Fibroblast of skin of left quadriceps (primary cell): Measurements from ENCODE around the gene GALNT11.
"Not testable (repeated sequence)": the region's sequence is repeated elsewhere in the genome, so short reads cannot be mapped to it uniquely, and the experiment has no call there.

ENCODE experiments used
- DNase-seq, 2 experiments: peaks; one replicate each; pipeline ENCODE4 v3.0.0-alpha.2; 2013; ENCODE audit warnings: low read depth in 2 of 2

Gene GALNT11

DNA sequence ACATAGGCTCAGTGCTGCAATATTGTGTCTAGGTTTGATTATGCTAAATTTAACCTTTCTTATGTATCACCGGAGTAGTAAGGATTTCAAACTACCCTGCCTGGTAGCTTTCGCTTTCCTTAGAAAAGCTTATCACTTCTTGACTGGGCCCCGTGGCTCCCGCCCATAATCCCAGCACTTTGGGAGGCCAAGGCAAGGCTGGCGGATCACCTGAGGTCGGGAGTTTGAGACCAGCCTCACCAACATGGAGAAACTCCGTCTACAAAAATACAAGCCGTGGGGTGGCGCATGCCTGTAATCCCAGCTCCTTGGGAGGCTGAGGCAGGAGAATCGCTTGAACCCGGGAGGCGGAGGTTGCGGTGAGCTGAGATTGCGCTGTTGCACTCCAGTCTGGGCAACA lies 49.9 kb downstream of the GALNT11 start:
- DNase-seq = not testable (repeated sequence)

DNA sequence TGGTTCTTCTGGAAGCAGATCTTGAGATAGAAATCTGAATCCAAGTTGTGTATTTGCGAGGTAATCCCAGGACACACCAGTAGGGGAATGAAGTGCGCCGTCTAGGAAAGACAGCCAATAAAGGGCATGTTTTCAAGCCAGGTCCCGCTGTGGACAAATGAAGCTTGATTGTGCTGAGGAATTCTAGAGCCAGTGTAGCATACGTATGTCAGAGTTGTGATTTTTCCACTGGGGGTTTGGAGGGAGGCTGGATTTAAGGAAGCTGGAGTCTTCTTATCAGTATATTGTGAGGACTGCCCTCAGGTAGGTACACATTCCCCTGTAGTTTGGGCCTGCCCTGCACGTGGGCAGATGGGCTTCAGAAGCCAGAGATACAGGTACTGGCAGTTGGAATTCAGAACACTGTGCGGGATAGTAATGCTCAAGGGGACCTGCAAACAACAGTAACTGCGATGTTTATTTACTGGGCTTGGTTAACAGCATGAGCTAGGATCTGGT lies 50.9 kb downstream of the GALNT11 start:
- no peak for DNase-seq

DNA sequence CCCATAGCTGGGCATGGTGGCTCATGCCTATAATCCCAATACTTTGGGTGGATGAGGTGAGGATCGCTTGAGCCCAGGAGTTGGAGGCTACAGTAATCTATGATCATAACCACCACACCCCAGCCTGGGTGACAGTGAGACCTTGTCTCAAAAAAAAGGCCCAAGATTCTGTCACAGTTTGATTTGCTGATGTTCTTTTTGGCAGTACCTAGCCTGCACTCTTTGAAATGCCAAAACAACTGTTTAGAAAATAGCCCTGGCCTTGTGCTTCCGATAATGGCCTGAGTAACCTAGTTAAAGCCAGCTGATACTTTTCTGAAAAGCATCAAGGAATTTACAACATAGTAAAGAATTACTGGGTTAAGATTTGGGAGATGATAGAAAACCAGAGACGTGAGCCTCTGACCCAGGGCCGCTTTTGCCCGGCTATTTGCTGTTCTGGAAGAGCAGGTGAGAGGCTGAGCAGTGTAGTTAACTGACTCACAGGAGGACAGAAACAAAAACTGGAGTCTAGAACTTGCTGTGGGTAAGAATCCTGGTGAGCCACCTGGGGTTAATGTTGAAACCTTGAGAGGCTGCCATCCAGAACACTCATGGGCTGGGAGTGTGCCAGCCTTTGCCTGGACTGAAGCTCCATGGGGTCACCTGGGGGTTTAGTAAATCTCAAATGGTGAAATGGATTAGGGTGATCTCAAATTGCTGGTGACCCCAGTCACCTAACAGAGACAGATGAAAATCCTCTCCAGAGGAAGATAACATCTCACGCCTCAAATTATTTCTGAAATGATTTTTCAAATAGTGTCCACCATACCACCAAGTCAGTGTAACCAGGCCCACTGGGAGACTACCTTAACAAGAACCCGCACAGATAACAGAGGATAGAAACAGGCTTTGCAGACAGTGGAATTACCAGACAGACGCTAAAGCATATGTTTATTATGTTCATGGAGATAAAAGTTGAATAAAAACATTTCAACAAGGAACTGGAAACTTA lies 51.8 kb downstream of the GALNT11 start:
- no peak for DNase-seq

DNA sequence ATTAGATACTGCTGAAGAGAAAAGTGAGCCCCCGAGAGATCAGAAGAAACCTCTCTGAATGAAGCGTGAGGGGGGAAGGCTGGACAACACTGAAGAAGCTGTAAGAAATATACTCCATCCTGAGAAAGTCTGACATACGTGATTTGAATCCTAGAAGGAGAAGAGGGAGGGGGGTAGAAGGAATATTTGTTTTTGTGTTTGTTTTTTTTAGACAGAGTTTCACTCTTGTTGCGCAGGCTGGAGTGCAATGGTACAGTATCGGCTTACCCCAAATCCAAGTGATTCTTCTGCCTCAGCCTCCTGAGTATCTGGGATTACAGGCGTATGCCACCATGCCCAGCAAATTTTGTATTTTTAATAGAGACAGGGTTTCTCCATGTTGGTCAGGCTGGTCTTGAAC lies 52.6 kb downstream of the GALNT11 start:
- DNase-seq = no peak

DNA sequence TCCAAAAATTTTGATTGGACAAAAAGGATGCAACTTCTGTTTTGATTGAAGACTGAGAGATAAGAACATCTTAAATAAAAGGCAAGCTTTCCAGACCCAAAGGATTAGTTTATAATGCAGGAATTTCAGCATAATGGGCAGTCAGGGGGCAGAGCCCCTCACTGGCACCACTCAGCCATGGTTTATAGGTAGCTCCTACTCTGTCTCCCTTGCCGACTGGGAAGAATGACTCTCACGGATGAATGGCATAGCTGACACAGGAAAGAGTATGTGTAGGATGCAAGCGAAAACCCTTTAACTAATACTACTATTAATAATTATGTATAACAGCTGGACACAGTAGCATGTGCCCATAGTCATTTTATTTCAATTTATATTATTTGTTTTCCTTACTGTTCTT lies 53.3 kb downstream of the GALNT11 start:
- no peak for DNase-seq

DNA sequence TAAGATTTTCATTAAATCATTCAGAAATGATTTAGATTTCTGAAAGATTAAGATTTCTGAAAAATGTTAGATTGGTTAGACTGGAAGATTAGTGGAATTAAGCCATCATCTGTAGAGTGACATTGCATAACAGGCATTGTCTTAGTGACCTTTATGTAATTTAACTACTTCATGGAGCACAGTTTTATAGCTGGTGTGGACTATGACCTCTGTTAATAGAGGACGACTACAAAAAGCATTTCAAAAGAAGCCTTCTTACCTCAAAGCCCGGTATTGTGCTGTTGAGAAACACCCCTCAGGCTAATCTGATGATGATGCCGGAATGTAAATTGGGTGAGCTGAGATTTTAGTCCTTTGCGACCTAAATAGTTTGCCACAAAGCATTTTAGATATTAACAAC lies 55.6 kb downstream of the GALNT11 start:
- no peak for DNase-seq

DNA sequence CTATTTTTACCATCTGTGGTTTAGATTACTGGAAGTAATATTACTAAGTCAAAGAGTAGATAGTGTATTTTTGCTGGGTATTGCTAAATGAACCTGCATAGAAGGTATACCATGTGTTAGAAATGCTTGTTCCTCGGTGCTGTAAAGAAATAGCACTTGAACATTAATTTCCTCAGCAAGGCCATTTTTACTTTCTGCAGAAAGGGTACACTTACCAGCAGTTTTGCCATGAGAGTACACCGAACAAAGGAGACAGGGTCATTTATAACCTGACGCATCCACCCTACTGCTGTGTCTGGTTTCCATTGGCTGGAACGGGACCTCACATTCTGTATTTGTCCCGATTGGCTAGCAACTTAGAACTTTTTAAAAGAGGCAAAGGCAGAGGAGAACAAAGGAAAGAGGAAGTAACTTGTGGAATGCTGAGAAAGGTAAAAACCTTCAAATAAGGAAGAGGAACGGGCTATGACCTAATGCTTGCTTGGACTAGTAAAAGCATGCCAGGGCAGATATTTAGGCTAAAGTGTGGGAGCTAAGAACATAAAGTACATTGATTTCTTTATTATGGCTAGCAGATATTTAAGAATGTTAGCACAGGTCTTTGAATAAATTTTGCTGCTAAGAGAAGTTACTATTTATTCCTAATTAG lies 56.7 kb downstream of the GALNT11 start:
- not testable (repeated sequence) for DNase-seq

DNA sequence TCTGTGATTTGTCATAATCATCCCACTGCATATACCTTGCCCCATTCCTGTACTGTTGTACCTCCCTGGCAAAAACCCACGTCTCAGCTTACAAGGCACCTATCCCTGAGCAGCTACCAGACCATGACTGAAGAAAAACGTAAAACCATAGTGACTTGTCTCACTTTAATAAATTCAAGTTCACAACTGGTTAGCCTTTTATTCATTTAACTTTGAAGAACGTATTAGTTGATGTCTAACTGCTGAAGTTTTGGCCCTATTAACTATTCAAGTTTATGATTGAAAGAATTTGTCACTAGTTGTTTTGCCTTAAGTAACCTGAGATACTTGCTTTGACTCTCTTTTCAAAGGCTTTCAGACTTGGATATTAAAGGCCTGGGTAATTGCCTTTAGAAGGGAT lies 59.7 kb downstream of the GALNT11 start:
- DNase-seq = no peak

DNA sequence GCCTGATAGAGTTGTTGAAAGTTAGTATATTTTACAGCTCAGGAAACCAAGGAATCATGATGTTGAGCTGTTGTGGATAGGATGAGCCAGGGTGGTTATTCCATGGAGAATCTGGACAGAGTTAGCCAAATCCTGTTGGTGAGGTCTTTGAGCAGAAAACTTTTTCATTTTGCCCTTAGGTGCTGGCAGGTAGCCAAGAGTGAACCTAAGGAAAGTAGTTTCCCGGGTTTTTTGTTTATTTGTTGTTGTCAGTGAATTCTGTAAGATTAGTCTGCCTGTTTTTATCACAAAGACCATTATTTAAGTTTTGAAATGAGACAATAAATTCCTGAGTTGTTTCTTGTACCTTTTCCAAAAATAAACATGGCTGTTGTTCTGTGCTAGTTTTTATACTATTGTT lies 61.0 kb downstream of the GALNT11 start:
- no peak for DNase-seq

DNA sequence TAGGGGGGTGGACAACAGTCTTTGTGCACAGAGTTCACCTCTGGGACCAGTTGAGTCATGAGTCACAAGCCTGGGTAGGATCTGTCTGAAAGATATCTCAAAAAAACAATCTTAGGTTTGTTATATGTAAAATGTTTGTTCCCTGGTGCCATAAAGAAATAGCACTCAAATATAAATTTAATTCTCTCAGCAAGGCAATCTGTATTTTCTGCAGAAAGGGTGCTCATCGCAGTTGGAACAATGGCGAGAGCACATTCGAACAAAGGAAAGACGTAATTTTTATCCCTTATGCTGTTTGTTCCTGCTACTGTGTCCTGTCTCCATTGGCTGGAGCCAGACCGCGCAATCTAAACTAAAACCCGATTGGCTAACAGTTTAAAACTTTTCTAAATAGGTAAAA lies 63.7 kb downstream of the GALNT11 start:
- DNase-seq = no peak

DNA sequence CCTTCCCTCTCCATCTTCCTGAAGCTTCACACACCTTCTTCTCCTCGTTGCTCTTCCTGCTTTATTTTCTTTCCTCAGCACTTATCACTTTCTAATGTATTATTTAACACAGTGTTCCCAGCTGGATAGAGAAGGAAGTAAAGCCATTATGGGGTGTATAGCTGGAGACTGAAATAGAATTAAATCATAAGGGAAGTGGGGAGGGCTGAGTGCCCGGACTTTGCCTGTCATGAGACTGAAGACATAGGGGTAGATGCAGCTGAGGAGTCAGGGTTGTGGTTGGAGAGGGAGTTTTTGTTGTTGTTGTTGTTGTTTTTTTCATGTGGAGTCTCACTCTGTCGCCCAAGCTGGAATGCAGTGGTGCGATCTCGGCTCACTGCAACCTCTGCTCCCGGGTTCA lies 65.3 kb downstream of the GALNT11 start:
- DNase-seq = no peak

DNA sequence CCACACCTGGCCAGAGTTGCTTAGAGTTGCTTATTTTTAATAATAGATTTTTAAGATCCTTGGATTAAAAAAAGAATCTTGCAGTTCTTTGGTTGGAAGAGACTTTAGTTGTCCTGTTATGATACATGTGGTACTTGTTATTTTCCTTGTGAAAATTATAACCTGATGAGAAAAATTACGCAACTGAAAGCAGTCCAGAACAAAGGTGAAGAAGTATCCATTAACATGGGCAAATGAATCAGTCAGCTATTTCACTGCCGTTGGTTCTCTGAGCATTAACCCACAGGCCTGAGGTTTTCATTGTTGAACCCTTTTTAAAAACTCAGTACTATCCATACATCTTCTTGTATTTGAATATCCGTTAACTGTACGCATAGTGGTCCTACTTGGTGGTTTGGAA lies 68.2 kb downstream of the GALNT11 start:
- DNase-seq = peak in 1 of 2 experiments; percentile 3

DNA sequence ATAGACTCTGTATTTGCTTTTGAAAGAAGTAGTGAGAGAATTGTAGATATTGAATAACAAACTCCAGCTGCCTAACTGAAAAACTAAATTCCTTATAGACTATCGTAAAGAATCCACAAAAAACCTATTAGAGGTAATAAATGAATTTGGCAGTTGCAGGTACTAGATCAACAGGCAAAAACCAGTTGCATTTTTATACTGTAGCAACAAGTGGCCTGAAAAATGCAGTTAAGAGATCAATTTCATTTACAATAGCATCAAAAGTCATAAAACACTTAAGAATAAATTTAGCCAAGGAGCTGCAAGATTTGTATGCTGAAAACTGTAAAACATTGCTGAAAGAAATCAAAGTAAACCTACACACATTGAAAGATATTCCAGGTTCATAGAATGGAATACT lies 70.3 kb downstream of the GALNT11 start:
- no peak for DNase-seq

DNA sequence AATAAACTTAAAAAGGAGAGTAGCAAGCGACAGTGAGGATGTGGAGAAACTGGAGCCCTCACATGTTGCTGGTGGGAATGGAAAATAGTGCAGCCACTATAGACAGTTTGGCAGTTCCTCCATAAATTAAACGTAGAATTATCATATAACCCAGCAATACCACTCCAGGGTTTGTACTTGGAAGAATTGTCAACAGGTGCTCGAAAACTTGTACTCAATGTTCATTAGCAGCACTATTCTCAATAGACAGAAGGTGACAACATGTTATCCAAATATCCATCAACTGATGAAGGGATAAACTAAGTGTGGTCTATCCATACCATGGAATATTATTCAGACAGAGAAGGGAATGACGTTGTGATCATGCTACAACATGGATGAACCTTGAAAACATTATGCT lies 71.9 kb downstream of the GALNT11 start:
- DNase-seq = no peak

DNA sequence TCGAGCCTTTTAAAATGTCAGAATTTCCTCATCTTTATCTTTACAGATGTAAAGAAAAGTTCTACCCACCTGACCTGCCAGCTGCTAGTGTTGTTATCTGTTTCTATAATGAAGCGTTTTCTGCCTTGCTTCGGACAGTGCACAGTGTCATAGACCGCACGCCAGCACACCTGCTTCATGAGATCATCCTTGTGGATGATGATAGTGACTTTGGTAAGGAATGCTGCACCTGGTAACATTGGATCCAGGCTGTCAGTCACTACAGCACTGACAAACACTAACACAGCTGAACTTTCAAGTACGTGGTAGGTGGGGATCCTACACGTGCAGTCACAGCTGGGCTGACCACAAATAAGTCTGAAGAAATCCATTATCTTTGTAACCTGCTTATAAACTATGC lies 77.6 kb downstream of the GALNT11 start:
- DNase-seq = no peak

DNA sequence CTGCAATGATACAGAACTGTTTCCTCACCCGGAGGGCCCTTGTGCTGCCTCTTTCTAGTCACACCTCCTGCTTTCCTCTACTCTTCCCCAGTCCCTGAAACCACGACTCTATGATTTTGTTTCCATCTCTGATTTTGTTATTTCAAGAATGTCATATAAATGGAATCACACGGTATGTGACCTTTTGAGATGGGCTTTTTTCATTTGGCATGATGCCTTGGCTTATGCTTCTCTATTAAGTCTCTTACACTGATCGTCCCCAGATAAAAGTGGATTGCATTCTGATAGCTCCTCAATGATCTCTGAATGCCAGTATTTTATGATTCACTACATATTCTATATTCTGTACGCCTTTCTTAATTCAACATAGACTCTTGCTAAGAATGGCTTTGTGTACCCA lies 78.2 kb downstream of the GALNT11 start:
- no peak for DNase-seq

DNA sequence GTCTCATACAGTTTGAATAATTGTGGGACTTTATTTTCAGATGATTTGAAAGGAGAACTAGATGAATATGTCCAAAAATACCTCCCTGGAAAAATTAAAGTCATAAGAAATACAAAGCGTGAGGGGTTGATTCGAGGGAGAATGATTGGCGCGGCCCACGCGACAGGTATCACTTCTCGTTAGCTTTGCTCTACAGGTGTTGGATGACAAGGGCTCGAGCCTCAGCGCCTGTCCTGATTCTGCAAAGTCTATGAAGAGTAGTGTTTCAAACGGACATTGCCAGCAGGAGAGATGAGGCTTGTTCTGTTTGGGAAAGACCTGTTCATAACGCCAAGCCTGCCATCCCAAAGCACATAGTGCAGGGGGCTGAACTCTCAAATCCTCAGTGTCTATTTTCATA lies 79.7 kb downstream of the GALNT11 start:
- no peak for DNase-seq

DNA sequence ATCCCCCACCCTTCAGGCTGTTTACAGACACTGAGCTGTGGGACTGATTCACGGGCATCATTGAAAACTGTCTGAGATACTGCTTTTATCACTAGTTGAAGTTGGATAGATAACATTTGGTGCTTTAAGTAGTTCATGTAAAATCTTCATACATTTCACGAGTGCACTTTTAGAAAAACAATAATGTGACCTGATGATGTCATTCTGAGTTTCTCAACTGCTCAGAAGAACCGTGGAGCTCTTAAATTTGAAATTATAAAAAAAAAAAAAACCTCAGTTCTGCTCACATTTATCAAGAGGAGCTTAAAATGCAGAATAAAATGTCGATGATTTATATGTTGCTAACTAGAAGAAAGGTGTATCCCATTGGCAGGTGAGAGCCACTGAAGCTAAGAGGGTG lies 81.5 kb downstream of the GALNT11 start:
- DNase-seq = no peak

DNA sequence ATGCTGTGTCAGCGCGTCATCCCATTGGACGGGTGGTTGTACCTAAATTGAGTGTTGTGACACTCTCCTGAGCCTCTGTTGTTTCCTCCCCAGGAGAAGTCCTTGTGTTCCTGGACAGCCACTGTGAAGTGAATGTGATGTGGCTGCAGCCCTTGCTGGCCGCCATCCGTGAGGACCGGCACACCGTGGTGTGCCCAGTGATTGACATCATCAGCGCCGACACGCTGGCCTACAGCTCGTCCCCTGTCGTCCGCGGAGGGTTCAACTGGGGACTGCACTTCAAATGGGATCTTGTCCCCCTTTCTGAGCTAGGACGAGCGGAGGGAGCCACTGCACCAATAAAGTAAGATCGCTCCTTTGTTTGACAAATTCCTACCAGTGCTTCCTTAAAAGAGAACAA lies 82.5 kb downstream of the GALNT11 start:
- DNase-seq = no peak

DNA sequence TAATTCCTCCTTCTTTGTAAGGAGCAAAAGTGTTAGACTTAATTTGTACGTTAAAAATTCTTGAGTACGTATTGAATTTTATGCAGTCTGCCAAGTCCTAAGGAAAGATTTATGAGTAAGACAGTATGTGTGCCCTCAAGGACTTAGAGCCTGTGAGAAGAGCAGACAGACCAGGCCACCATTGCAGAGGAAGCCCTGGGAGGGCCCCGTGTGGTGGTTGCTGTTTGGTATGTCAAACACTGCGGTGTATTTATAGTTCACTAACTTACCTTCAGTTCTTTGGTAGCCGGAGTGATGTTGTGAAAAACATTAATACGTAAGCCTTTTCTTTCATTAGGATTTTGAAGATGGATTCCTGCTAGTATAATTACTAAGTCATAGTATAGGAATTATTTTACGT lies 82.9 kb downstream of the GALNT11 start:
- DNase-seq = no peak

DNA sequence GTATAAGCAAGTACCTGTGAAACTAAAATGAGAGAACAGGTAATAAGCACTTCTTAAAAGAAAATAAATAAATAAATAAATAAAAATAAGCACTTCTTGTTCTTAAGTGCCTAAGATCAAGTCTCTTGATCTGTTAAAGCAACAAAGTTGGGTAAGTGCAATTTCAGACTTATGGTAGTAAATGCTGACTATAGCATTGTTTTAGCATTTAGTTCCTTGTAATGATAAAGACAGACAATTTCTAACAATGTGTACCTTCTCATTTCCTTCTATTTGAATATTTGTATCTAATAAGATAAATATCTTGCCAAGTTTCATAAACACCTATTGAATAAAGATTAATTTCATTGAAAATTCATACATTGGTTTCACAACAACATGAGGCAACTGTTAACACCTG lies 87.4 kb downstream of the GALNT11 start:
- no peak for DNase-seq

DNA sequence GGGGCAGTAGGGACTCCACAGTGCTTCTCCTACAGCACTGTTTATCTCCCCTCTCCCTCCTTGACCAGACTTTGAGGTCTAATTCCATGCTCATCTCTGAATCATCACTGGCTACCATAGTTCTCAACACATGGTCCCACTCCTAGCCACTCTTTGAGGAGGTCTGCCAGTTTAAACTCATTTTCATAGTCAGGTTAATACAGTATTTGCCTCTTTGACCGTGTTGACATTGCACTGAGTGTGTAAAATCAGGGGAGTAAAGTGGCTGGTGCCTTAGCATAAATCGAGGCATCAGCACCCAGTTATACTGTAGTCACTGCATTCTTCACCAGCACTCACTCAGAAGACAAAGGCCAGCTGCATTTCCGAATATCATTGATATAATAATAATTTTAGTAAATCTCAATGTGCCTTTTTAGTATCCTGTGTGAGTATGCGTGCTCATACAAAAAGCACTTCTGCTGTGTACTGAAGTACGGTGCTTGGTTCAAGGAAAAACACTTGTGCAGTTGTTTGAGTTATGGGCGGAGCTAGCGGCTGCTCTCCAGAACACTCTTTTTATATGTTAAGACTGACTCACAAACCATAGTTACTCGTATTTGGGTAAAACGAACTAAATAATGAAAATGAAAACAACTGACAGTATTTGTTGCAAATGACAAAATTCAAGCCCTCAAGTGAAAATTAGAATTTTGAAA lies 89.7 kb downstream of the GALNT11 start:
- no peak for DNase-seq
